Fibroblast of skin of scalp (primary cell): ENCODE data around the gene CXCL17.
A peak's percentile ranks its signal among the peaks of the same experiment; 100 is the strongest.
"Not testable (repeated sequence)": the region's sequence is repeated elsewhere in the genome, so short reads cannot be mapped to it uniquely, and the experiment has no call there.

Experiments
- DNase-seq: peaks from one replicate; pipeline ENCODE4 v3.0.0-alpha.2; 2013

The CXCL17 gene

GRCh38 chr19:42465827-42466280 is 23.1 kb upstream of the CXCL17 start:
- no peak for DNase-seq

- no peak for DNase-seq
Observed at GRCh38 chr19:42461700-42462324, 19.1 kb upstream of the CXCL17 start.

GRCh38 chr19:42461231-42461630 is 18.5 kb upstream of the CXCL17 start:
- not testable (repeated sequence) for DNase-seq

GRCh38 chr19:42459926-42460325 is 17.2 kb upstream of the CXCL17 start:
- no peak for DNase-seq

- no peak for DNase-seq
Observed at GRCh38 chr19:42455621-42456081, 12.9 kb upstream of the CXCL17 start.

GRCh38 chr19:42455086-42455485 is 12.3 kb upstream of the CXCL17 start:
- DNase-seq: no peak

- no peak for DNase-seq
Observed at GRCh38 chr19:42452590-42452989, 9.8 kb upstream of the CXCL17 start.

GRCh38 chr19:42450314-42450934 is 7.7 kb upstream of the CXCL17 start:
- DNase-seq: peak; percentile 71

- not testable (repeated sequence) for DNase-seq
Observed at GRCh38 chr19:42448306-42448705, 5.6 kb upstream of the CXCL17 start.

GRCh38 chr19:42445948-42446347 is 3.2 kb upstream of the CXCL17 start:
- no peak for DNase-seq

- no peak for DNase-seq
Observed at GRCh38 chr19:42443944-42444398, 1.2 kb upstream of the CXCL17 start.

GRCh38 chr19:42441049-42441445 is 1.7 kb downstream of the CXCL17 start:
- DNase-seq: no peak

GRCh38 chr19:42440357-42441048 is 2.2 kb downstream of the CXCL17 start:
- peak; percentile 65 for DNase-seq

- DNase-seq: peak; percentile 73
Observed at GRCh38 chr19:42436006-42436405, 6.7 kb downstream of the CXCL17 start.

GRCh38 chr19:42435316-42435715 is 7.4 kb downstream of the CXCL17 start:
- DNase-seq: no peak

GRCh38 chr19:42433503-42434260 is 9.1 kb downstream of the CXCL17 start:
- peak; percentile 52 for DNase-seq

GRCh38 chr19:42431486-42431885 is 11.3 kb downstream of the CXCL17 start:
- DNase-seq: no peak

- DNase-seq: no peak
Observed at GRCh38 chr19:42428676-42429075, 14.1 kb downstream of the CXCL17 start.

- DNase-seq: no peak
Observed at GRCh38 chr19:42427313-42427712, 15.4 kb downstream of the CXCL17 start, which contains the start of gene LIPE. TSS of gene LIPE (minus strand) at chr19:42427388. CDS start at chr19:42427149, 239 bp downstream.

- no peak for DNase-seq
Observed at GRCh38 chr19:42426643-42427042, 16.1 kb downstream of the CXCL17 start.

- no peak for DNase-seq
Observed at GRCh38 chr19:42424712-42425131, 18.0 kb downstream of the CXCL17 start.

GRCh38 chr19:42424345-42424707 is 18.4 kb downstream of the CXCL17 start:
- no peak for DNase-seq
